SU-DHL-6 (cell line): Measurements from ENCODE around the gene DCTN2.

Source experiments
- H2AFZ ChIP-seq: fragments of 200-600 bp; sonication (generic); 2 replicates; pipeline ENCODE4 v1.6.1; 2014; ENCODE audit warnings: low read depth, mild to moderate bottlenecking, moderate library complexity, mixed read lengths, antibody characterized with exemption, low read length; ENCODE audit not compliant: severe bottlenecking
- H3F3A ChIP-seq: fragments of 200-600 bp; shearing (Covaris generic); 2 replicates; pipeline ENCODE4 v1.6.0; 2016; ENCODE audit warnings: antibody characterized with exemption, mild to moderate bottlenecking; ENCODE audit not compliant: insufficient read depth
- H3K27ac ChIP-seq: fragments of 200-600 bp; sonication (generic); 2 replicates; pipeline ENCODE4 v1.5.1; 2016; ENCODE audit warnings: low read depth, mild to moderate bottlenecking, low read length, moderate library complexity, mixed read lengths
- H3K27me3 ChIP-seq: fragments of 200-600 bp; sonication (generic), shearing (Covaris generic); 2 replicates; pipeline ENCODE4 v1.6.0; 2014; ENCODE audit warnings: mild to moderate bottlenecking, low read length
- H3K36me3 ChIP-seq: fragments of 200-600 bp; sonication (generic); 2 replicates; pipeline ENCODE4 v1.6.1; 2014; ENCODE audit warnings: mild to moderate bottlenecking, low read length, mixed read lengths
- H3K4me2 ChIP-seq: fragments of 300-600, 200-600 bp; shearing (Covaris generic), sonication (generic); 2 replicates; pipeline ENCODE4 v1.6.0; 2014; ENCODE audit warnings: low read length, low read depth, mild to moderate bottlenecking; ENCODE audit not compliant: poor library complexity, severe bottlenecking
- H3K4me3 ChIP-seq: fragments of 200-600 bp; sonication (generic); 2 replicates; pipeline ENCODE4 v1.5.1; 2014; ENCODE audit warnings: antibody characterized with exemption, low read length, mild to moderate bottlenecking, mixed read lengths; ENCODE audit not compliant: insufficient read depth, poor library complexity, severe bottlenecking
- H3K79me2 ChIP-seq: fragments of 200-600 bp; sonication (generic); 2 replicates; pipeline ENCODE4 v1.6.1; 2014; ENCODE audit warnings: mild to moderate bottlenecking, low read length, moderate library complexity; ENCODE audit not compliant: insufficient read depth
- H3K9ac ChIP-seq: fragments of 200-600 bp; sonication (generic); 2 replicates; pipeline ENCODE4 v1.7.0; 2014; ENCODE audit warnings: mild to moderate bottlenecking, low read length
- H3K9me2 ChIP-seq: fragments of 200-600 bp; sonication (generic); replicated peaks from 2 replicates; pipeline ENCODE4 v1.6.1; 2014; ENCODE audit warnings: low read length; ENCODE audit not compliant: insufficient read depth
- H3K9me3 ChIP-seq: fragments of 200-600 bp; sonication (generic); 2 replicates; pipeline ENCODE4 v1.6.1; 2014; ENCODE audit warnings: low read length, mixed read lengths; ENCODE audit not compliant: insufficient read depth
- H4K20me1 ChIP-seq: fragments of 200-600 bp; sonication (generic); 2 replicates; pipeline ENCODE4 v1.6.1; 2014; ENCODE audit warnings: low read depth, mild to moderate bottlenecking, antibody characterized with exemption, low read length, moderate library complexity, mixed read lengths
- EZH2phosphoT487 ChIP-seq: fragments of 200-600 bp; sonication (generic), shearing (Covaris generic); conservative IDR thresholded peaks from 2 replicates; pipeline ENCODE4 v1.6.1; 2018; ENCODE audit warnings: mild to moderate bottlenecking, antibody characterized with exemption, low read length, moderate library complexity, mixed read lengths
- TF ChIP-seq, protein P1 (sequence below): fragments of 200-600 bp; sonication (generic); IDR thresholded peaks from one replicate; pipeline ENCODE4 v1.5.1; 2017; ENCODE audit warnings: antibody characterized with exemption, mild to moderate bottlenecking, low read length, moderate library complexity; ENCODE audit not compliant: insufficient read depth, poor library complexity, severe bottlenecking

Gene DCTN2

DNA sequence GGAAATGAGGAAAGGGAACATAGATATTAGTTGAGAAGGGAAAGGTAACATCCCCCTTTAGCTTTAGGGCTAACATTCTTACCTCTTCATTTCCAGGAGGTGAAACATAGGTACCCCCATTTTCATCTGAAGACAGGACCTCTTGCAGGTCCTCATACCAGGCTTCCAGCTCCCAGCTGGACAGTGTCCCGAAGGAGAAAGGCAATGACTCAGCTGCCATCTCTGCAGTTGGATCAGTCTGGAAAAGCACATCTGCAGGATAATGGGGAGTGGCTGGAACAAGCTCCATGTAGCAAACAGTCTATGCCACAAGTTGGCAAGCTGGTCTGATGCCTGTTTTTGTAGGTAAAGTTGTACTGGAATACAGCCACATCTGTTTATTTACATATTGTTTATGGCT is 29.8 kb downstream of the DCTN2 start:
- H3K4me3 ChIP-seq: no peak overlapping the region
- no peak overlapping the region for H3K4me2 ChIP-seq
- H3K36me3 ChIP-seq: peaks cover 20% of the 10 kb centered on the region
- peaks cover 22% of the 10 kb centered on the region for H3K79me2 ChIP-seq
- H3F3A ChIP-seq: peaks cover 54% of the 10 kb centered on the region
- no peaks in the 10 kb centered on the region for H3K27me3 ChIP-seq
- no peaks in the 10 kb centered on the region for H3K9me3 ChIP-seq
- H2AFZ ChIP-seq: no peak overlapping the region
- no peaks in the 10 kb centered on the region; the same call in 1 of the 2 replicates for H4K20me1 ChIP-seq
- H3K9ac ChIP-seq: no peak overlapping the region
- no peak overlapping the region for H3K27ac ChIP-seq
- TF ChIP-seq, protein P1, sequence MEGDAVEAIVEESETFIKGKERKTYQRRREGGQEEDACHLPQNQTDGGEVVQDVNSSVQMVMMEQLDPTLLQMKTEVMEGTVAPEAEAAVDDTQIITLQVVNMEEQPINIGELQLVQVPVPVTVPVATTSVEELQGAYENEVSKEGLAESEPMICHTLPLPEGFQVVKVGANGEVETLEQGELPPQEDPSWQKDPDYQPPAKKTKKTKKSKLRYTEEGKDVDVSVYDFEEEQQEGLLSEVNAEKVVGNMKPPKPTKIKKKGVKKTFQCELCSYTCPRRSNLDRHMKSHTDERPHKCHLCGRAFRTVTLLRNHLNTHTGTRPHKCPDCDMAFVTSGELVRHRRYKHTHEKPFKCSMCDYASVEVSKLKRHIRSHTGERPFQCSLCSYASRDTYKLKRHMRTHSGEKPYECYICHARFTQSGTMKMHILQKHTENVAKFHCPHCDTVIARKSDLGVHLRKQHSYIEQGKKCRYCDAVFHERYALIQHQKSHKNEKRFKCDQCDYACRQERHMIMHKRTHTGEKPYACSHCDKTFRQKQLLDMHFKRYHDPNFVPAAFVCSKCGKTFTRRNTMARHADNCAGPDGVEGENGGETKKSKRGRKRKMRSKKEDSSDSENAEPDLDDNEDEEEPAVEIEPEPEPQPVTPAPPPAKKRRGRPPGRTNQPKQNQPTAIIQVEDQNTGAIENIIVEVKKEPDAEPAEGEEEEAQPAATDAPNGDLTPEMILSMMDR: no peak
- no peak for TF ChIP-seq EZH2phosphoT487
- H3K9me2 ChIP-seq: no peaks in the 10 kb centered on the region

DNA sequence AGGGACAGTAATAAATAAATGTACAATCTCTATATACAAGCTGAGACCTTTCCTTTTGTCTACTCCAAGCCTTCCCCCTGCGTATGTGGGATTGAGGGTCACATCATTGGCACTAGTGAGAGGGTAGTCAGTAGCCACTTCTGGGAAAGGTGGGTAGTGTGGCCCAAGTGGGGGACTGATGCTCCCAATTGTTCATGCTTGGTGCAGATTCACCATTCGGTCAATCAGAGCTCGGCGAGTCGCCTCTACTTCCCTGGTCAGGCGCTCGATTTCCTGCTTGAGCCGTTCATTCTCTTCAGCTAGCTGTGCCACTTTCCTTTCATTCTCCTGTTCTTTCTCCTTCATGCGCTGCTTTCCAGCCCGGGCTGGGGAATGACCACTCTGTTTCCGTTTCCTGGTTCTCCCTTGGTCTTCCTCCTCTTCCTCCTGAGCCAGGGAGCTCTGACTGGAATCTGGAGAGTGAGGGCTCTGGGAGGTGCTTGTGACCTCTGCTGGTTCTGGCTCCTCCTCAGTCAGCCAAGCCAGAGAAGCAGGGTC is 30.3 kb downstream of the DCTN2 start:
- Histone ChIP-seq H3K79me2 (peaks cover 22% of the 10 kb centered on the region), H3K27me3 (no peaks in the 10 kb centered on the region), H3K27ac (no peak overlapping the region), H3K4me3 (no peak overlapping the region), H4K20me1 (no peaks in the 10 kb centered on the region; the same call in 1 of the 2 replicates), H3K36me3 (peaks cover 20% of the 10 kb centered on the region), H3K9me3 (no peaks in the 10 kb centered on the region), H3K9me2 (no peaks in the 10 kb centered on the region), H3F3A (peaks cover 49% of the 10 kb centered on the region), H2AFZ (no peak overlapping the region), H3K9ac (no peak overlapping the region), H3K4me2 (no peak overlapping the region)
- TF ChIP-seq, protein P1: no peak
- TF ChIP-seq EZH2phosphoT487: no peak

DNA sequence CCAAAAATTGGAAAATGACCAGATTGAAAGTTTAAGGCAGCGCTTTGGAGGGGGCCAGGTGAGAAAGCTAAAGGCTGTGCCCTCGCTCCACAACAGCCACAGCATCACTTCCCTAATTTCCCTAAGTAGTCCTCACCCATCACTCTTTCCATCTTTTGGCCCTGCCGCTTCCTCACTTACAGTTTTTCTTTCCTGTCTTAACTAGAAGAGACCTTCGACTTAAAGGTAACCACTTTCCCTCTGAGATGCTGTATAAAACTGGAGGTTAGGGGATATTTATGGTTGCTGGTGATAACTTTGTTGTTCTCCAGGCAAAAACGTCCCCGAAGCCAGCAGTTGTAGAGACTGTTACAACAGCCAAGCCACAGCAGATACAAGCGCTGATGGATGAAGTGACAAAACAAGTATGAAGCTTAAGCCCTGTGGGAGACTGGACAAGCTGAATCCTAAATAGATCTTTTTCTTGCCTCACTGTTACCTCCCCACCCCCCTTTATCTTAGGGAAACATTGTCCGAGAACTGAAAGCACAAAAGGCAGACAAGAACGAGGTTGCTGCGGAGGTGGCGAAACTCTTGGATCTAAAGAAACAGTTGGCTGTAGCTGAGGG is 31.0 kb downstream of the DCTN2 start:
- no peak for TF ChIP-seq EZH2phosphoT487
- TF ChIP-seq, protein P1: no peak
- no peaks in the 10 kb centered on the region; the same call in 1 of the 2 replicates for H4K20me1 ChIP-seq
- no peak overlapping the region for H3K9ac ChIP-seq
- H3K36me3 ChIP-seq: peaks cover 20% of the 10 kb centered on the region
- H3F3A ChIP-seq: peaks cover 42% of the 10 kb centered on the region
- H3K27me3 ChIP-seq: no peaks in the 10 kb centered on the region
- H3K79me2 ChIP-seq: peaks cover 22% of the 10 kb centered on the region
- H3K4me2 ChIP-seq: no peak overlapping the region
- H2AFZ ChIP-seq: no peak overlapping the region
- no peaks in the 10 kb centered on the region for H3K9me3 ChIP-seq
- H3K9me2 ChIP-seq: no peaks in the 10 kb centered on the region
- no peak overlapping the region for H3K4me3 ChIP-seq
- no peak overlapping the region for H3K27ac ChIP-seq
